CD4-positive, alpha-beta T cell treated with Interleukin-1 beta for 1 hour (primary cell): Measurements from ENCODE around the gene SHROOM3.

Experiments
- DNase-seq, 2 donors: peaks; one replicate each; pipeline ENCODE4 v3.0.0-alpha.2; 2020 to 2022

The SHROOM3 gene

DNA sequence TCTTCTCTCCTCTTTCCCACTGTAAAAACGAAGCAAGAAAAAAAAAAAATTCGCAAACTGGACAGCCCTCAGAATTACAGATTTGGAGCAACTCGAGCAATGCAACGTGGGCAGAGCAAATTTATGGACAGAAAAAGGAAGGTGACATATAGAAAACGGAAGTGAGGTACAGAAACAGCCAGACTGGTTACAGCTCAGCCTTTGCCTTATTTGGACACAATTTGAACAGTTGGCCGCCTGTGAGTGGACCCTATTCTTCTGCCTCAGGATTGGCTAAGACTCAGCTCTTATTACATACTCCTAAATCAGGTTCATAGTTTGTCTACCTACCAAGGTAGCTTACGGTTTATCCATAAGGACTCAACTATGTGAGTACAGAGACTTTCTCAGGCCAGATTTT lies 364.1 kb downstream of the SHROOM3 start:
- DNase-seq, result no peak

DNA sequence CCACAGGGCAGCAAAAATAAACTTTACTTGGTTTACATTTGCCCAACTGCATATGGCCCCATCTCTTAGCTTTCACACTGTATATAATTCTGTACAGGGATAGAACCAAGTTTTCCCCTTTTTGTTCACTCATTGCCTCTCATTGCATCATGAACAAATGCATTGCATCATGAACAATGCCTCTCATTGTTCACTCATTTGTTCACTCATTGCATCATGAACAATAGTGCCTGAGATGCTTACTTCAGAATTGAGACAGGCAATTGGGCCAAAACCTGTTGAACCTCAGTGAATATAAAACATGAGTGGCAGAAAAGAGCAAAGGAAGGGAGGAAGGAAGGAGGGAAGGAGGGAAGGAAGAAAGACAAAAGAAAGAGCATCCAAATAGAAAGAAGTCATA lies 364.7 kb downstream of the SHROOM3 start:
- DNase-seq, result no peak

DNA sequence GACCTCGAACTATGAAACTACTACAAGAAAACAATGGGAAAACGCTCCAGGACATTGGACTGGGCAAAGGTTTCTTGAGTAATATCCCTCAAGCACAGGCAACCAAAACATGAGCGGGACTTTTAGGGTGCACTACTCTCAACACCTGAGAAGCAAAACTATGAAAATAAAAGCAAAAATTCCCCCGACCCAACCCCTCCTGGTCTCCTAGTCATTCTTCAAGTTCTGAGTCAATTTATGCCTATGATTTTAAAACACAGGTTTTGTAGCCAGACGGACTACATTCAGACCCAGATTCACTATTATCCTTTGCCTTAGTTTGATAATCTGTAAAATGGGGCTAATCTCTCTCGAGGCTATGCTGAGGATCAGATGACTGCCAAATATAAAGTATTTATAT lies 365.9 kb downstream of the SHROOM3 start:
- DNase-seq, result no peak

DNA sequence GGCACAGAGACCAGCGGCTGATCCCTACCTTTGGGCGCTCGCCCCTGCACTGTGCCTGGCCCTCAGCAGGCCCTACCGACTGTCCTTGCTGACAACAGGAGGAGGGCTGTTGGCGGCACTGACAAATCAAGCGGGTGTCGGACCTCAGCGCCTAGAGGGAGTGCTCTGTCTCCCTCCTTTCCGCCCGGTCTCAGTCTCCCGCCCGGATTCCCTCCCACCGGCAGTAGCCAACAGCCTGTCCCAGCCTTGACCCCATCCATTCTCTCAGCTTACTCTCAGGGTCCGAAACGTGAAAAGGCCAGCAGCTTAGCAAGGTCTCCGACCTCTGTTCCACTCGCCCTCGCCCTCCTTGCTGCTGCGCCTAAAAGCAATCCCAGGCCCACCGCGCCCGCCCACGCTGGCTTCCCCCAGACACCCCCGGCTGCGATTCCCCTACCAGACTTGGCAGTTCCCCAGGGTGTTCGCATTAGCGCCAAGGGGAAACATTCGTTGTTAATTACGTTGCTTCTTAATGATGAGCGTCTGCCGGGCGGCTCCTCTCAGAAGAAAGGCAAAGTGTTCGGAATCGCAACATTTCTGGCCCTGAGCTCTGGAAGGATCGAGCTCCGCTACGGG lies 366.7 kb downstream of the SHROOM3 start:
- DNase-seq, result no peak

DNA sequence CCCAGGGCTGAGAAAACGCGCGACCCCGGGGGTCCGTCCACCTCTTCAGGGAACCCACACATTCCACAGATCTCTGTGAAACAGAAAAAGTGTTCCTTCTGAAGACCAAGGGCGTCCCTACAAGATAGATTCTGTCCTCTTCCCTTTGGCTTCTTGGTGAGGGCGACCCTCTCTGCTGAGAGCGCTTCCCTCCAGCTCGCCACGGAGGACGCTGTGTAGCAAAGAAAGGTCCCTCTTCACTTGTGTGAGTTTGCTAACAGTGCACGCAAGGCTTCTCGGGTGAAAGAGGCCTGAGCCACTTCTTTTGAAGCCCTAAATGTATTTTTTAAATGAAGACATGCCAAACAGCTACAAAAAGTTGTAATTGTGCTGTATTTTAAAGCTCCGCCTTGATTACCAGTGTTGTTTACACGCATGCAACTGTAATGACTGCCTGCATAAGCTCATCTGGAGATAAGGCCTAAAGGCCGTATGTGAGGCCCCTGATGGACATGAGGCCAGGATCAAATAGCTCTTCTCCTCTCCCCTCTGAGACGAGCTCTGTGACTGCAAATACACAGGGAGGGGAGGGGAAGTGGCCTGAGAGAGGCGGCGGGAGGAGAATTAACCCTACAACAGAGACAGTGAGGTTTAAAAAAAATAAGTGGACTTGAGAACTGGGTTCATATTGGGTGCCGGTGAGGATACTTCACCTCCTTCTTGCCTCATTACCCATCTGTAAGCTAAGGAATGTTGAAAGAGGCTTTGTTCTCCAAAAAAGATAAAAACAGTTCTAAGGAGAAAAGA lies 367.4 kb downstream of the SHROOM3 start:
- DNase-seq, result no peak

DNA sequence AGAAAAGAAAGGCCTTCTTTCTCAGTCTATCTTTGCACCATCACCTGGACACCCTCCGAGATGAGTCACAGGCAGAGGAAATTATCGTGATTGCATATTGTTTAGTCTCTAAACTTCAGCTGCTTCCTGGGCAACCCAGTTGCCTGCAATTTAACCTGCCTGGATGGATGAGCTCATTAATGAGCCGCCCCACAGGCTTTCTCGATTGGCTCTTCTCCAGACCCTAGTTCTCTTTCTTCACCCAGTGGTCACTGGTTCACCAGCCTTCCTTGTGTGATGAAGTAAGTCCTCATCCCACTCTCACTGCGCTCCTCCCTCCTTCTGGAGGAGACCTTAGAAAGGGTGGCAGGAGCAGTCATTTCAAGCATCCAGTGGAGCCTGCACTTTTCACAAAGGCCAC lies 368.5 kb downstream of the SHROOM3 start:
- DNase-seq, result no peak

DNA sequence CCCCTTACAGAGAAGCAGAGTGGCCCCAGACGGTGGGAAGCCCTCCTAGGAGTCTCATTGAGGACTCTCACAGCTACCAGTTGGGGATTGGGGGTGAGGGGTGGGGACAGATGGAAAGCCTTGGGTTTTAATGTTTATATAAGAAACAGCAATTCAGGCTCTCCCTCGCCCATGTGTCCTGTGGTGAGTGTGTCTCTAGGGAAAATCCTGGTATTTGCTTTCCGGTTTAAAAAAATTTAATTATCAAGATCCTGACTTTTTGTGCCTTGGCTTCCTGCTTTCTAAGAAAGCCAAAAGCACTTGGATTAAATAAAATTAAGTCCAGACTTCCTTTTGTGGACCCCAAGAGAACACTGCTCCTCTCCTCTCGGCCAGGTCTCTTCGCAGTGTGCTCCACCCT lies 369.1 kb downstream of the SHROOM3 start:
- DNase-seq, result no peak

DNA sequence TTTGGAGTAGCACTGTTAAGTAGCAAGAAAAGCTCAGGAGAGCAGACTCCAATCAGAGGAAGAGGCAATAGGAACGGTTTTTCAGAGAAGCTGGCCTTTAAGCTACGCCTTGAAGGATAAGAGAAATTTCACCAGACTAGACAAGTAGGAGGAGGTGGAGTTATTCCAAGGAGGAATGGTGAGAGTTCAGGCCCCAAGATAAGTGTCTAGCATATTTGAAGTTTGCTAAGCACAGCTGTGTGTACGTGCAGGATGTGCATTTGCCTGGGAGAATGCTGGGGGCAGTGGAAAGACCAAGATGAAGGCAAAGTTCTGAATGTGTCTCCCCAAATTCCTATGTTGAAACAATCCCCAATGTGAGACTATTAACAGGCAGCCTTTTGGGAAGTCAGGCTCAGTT lies 371.3 kb downstream of the SHROOM3 start:
- DNase-seq, result no peak

DNA sequence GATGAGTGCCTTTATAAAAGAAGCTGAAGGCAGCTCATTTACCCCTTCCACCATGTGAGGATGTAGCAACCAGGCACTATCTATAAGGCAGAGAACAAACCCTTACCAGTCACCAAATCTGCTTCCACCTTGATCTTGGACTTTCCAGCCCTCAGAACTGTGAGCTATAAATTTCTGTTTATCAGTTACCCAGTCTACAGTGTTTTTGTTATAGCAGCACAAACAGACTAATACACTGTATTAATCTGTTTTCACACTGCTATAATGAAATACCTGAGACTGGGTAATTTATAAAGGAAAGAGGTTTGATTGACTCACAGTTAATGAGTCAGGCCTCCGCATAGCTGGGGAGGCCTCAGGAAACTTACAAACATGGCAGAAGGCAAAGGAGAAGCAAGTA lies 371.7 kb downstream of the SHROOM3 start:
- no peak for DNase-seq

DNA sequence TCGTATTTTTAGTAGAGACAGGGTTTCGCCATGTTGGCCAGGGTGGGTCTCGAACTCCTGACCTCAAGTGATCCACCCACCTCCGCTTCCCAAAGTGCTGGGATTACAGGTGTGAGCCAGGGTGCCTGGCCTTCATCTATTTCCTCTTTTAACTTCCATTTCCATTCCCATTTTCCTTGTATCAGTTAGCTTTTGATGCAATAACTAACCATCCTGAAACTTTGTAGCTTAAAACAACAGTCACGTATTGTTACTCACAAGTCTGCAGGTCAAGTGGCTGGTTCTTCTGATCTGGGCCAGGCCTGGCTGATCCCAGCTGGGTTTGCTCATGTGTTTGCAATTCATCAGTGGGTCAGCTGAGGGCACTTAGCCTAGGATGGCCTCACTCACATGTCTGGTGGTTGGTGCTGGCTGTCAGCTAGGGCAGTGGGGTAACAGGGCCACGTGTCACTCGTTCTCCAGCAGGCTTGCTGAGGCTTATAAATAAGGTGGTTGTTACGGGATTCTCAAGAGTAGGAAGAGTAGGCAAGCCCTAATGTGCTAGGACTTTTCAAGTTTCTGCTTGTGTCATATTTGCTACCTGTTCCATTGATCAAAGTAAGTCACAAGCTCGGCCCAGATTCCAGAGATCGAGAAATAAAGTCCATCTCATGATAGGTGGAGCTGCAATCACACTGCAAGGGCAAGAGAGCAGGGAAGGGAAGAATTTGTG lies 374.7 kb downstream of the SHROOM3 start:
- no peak for DNase-seq

DNA sequence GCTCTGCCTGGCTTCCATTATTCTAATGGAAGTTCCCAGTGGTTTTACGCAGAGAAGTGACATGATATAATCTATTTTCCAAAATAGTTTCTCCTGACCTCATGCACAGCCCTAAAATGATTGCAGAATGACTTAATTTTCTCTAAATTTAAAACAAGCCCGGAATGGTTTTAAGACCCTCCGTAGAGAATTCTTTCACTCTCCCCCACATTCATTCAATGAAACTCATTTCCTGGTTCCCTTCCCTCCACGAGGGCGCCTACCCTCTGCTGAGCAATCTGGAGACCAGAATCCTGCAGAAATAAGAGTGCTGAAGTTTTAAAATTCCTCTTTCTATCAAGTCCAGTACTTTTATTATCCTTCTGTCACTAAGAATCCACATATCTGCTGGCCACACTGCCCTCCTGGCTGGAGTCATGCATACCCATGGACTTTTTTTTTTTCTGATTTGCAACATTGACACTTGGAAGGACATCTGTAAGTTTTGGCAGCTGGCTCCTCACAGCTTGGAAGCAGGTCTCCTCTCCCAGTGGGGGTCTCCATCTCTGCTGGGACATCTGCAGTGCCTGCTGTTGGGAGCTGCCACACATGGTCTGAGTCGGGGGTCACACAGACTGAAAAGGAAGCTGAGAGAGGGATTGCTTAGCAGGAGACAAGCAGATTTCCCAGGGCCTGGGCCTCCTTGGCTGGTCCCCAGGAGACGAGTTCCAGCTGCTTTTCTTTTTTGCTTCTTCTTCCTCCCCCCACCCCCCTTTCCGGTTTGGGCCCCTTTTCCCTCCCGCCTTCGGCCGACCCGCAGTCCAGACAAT lies 376.8 kb downstream of the SHROOM3 start:
- DNase-seq, result no peak

DNA sequence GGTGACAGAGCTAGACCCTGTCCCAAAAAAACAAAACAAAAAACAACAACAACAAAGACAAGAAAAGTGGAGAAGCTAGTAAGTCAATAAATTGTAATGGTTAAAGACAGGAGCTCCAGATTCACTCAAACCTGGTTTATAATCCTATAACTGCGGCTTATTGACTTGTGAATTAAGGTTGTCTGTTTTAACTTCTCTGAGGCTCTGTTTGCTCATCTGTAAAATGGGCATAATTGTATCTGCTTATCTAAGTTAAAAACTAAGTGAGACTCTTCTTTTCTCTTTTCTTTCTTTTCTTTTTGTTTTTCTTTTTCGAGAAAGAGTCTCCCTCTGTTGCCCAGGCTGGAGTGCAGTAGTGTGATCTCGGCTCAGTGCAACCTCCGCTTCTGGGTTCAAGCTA lies 378.0 kb downstream of the SHROOM3 start:
- DNase-seq, result no peak

DNA sequence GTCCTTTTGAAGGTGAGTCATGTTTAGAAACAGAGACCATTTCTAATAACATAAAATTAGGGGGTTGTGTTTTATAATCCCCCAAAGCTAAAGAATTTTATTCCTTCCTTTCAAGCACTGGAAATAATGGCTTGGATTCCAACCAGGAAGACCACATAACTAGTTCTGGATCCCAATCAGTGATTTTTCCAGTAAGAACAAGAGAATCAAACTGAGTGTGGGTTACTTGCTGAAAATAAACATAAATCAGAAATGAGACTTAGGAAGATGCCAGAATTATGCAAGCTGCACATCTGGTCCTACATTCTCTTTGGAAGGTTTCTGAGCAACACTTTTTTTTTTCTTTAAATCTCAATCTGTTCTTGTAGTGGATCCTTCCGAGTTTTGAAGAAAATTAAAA lies 386.6 kb downstream of the SHROOM3 start:
- no peak for DNase-seq

DNA sequence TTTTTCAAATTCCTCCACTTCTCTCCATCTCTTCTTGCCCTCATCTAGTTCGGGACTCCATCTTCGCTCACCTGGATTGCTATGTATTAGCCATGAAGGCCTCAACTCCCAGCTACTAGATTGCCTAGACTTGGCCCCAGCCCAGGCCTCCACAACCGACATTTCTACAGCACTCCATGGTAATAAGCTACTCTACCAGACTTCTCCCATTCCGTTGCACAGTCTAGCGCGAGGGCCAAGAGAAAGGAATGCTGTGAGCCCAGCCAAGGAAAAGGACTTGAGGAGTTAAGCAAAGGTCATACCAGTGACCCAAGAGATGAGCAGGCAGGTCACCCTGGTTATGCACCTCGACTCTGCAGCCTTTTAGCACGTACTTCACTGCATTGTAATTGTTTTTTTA lies 387.3 kb downstream of the SHROOM3 start:
- DNase-seq, result no peak

DNA sequence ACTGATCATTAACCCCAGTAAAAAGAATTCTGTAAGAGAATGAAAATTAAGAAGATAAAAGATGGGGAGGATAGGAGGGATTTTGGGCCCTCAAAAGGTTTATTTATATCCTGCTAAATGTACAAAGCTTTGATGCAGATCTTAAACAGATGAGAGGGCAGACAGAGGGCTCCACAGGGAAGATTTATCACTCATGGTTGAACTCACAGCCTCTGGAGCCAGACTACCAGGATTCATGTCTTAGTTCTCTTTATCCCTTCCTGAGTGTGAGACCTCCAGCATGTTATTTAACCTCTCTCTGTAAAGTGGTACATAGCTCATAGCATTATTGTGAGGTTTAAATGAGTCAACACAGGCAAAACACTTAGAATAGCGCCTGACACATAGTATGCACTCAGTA lies 388.5 kb downstream of the SHROOM3 start:
- no peak for DNase-seq

DNA sequence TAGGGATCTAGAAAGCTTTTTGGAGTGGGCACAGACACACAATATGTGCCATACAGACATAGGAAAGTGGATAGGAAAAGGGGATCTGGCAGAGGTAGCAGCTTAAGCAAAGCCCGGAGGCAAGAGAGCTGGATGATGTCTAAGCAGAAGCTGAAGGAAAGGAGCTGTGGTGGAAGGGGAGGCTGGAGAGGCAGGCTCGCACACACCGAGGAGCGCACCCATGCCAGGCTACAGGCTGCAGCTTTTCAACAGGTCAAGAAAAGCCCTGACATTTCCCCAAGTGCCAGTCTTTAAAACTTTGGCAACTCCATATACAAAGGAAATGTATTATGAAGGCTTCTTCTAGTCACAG lies 395.6 kb downstream of the SHROOM3 start:
- DNase-seq, result no peak

DNA sequence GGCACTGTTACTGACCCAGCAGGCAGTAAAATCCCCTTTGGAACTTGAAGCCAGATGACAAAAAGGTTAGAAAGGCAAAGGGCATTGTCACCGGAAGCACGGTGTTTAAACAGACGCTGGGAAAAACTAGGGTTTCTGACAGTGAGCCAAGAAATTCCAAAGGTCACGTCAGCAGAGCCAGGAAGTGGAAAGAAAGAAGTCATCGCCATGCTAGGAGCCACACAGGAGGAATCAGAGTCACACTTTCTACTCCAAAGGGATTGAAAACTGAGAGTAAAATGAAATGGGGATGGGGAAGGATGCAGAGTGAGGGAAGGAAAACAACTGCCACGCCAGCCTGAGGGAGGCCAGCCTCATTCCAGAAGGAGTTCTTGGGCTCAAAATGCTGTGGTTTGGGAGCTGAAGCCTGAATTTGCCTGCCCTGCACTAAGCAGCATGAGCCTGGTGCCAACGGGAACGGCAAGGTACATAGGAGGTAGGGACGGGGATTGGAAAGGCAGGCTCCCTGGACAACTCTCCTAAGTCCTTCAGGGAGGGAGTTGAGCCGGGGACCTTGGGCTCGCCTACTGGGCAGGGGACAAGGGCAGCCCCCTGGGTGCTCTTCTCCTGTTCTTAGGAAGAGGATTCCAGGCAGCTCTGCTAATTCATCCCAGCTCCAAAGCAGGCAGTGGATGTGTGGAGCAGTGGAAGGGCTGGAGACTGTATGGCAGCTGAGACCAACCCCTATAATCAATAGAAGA lies 396.1 kb downstream of the SHROOM3 start:
- DNase-seq, result no peak

DNA sequence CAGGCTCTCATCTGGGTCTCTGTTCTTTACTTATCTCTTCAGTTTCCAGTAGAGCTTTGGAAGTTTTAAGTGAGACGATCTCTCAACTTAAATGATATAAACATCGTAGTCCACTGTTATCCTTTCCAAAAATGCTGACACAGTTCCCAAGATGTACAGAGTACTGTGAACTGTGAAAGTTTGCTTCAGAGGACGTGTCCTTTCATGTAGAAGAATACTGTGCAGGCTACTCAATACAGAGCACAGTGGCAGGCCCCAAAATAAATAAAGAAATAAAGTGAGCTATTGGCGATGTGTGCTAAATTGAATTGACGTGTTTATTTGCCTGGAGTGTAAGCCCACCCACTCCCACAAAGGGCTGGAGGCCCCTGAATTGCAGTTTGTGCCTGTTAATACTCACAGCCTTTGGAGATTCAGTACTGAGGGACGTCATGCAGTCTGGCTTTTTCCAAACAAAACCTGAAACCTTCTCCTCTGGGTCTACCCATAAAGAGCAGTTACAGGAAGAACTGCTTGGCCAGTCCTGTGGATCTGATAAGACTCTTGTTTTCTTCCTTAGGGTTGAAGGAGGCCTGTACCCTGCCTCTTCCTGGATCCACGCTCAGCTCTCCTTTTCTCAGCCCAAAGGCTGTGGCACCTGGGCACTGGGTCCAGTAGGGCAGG lies 396.8 kb downstream of the SHROOM3 start:
- no peak for DNase-seq
